G401 (cell line): ENCODE results near the gene PRKAG1. TPM values are rescaled to one million over a fixed set of nuclear protein-coding genes. Genes with fewer than 3 reads are reported as not detected.

Source experiments
- DNase-seq: peaks from one replicate; pipeline ENCODE4 v3.0.0-alpha.2; 2015; ENCODE audit warnings: low spot score
- in situ Hi-C: cut with HindIII; loops from 2 replicates; pipeline ENCODE4 v1.10.0; 2016; ENCODE audit warnings: low sequenced_read_pairs, mixed read lengths
- total RNA-seq: library from RNA; depleted of rRNA; stranded (reverse); fragments of >200 nt; shearing (Covaris generic); gene quantifications from 2 replicates; pipeline ENCODE4 v1.2.3, GENCODE V29; 2014

PRKAG1 gene
- total RNA-seq, 1 experiment from 2014 or later = 63.5 TPM

- in situ Hi-C loops = no loop called here
- peak; percentile 19 for DNase-seq
These were observed 1.1 kb upstream of the PRKAG1 start for GRCh38 chr12:49019443-49020324.

- in situ Hi-C loops = no loop called here
These were observed 499 bp upstream of the PRKAG1 start for GRCh38 chr12:49019120-49019430.

GRCh38 chr12:49017891-49018260 is 700 bp downstream of the PRKAG1 start:
- in situ Hi-C loops = no loop called here
- DNase-seq = no peak

More at GRCh38 chr12:49019120-49019430, 499 bp upstream of the PRKAG1 start:
- DNase-seq = no peak

- in situ Hi-C loops = no loop called here
- DNase-seq = no peak
These were observed 3.4 kb downstream of the PRKAG1 start for GRCh38 chr12:49015196-49015595.

- DNase-seq = no peak
- in situ Hi-C loops = no loop called here
These were observed 4.0 kb downstream of the PRKAG1 start for GRCh38 chr12:49014547-49014946.

- in situ Hi-C loops = no loop called here
- no peak for DNase-seq
These were observed 5.1 kb downstream of the PRKAG1 start for GRCh38 chr12:49013428-49013827.

GRCh38 chr12:49012739-49013138 is 5.8 kb downstream of the PRKAG1 start:
- in situ Hi-C loops = no loop called here
- no peak for DNase-seq

- no peak for DNase-seq
- in situ Hi-C loops = no loop called here
These were observed 8.4 kb downstream of the PRKAG1 start for GRCh38 chr12:49010092-49010668.

- in situ Hi-C loops = no loop called here
- DNase-seq = no peak
These were observed 9.6 kb downstream of the PRKAG1 start for GRCh38 chr12:49008943-49009342.

- DNase-seq = no peak
- in situ Hi-C loops = no loop called here
These were observed 18.2 kb downstream of the PRKAG1 start for GRCh38 chr12:49000346-49000745.

- in situ Hi-C loops = no loop called here
- no peak for DNase-seq
These were observed 19.0 kb downstream of the PRKAG1 start, which contains the start of gene DDN for GRCh38 chr12:48999371-49000131. Gene DDN (minus strand): TSS chr12:48999375. CDS start chr12:48999287, 88 bp downstream.

GRCh38 chr12:48998497-48999353 is 19.9 kb downstream of the PRKAG1 start:
- in situ Hi-C loops = no loop called here
- DNase-seq = no peak

GRCh38 chr12:48997719-48998496 is 20.7 kb downstream of the PRKAG1 start:
- no peak for DNase-seq
- in situ Hi-C loops = no loop called here

GRCh38 chr12:48996794-48997718 is 21.5 kb downstream of the PRKAG1 start:
- peak; percentile 79 for DNase-seq
- in situ Hi-C loops = no loop called here

GRCh38 chr12:48995086-48995879 is 23.3 kb downstream of the PRKAG1 start:
- in situ Hi-C loops = no loop called here

GRCh38 chr12:48994224-48995085 is 24.1 kb downstream of the PRKAG1 start:
- DNase-seq = no peak
- in situ Hi-C loops = no loop called here

More at GRCh38 chr12:48995086-48995879, 23.3 kb downstream of the PRKAG1 start:
- peak; percentile 85 for DNase-seq
